HEK293T (cell line): Measurements from ENCODE around the gene NOL9.

Source experiments
- ARNT ChIP-seq: fragments of 450-650 bp; IDR thresholded peaks from 2 replicates; pipeline ENCODE4 v1.6.1; 2017; ENCODE audit warnings: mild to moderate bottlenecking
- BHLHE40 ChIP-seq: fragments of 450-650 bp; IDR thresholded peaks from 2 replicates; pipeline ENCODE4 v1.6.1; 2016; ENCODE audit warnings: mild to moderate bottlenecking, moderate library complexity, borderline replicate concordance
- ELF4 ChIP-seq: fragments of 450-650 bp; IDR thresholded peaks from 2 replicates; pipeline ENCODE4 v1.6.1; 2017; ENCODE audit warnings: antibody characterized with exemption
- FOXA1 ChIP-seq: fragments of 450-650 bp; IDR thresholded peaks from 2 replicates; pipeline ENCODE4 v1.6.1; 2016; ENCODE audit warnings: mild to moderate bottlenecking
- FOXM1 ChIP-seq: fragments of 450-650 bp; IDR thresholded peaks from 2 replicates; pipeline ENCODE4 v1.6.1; 2017; ENCODE audit warnings: mild to moderate bottlenecking, borderline replicate concordance
- HDGF ChIP-seq: fragments of 450-650 bp; IDR thresholded peaks from 2 replicates; pipeline ENCODE4 v1.6.1; 2017; ENCODE audit warnings: antibody characterized with exemption, borderline replicate concordance
- NFRKB ChIP-seq: fragments of 450-650 bp; IDR thresholded peaks from 2 replicates; pipeline ENCODE4 v1.6.1; 2016; ENCODE audit warnings: mild to moderate bottlenecking, moderate library complexity
- SUZ12 ChIP-seq: fragments of 450-650 bp; IDR thresholded peaks from 2 replicates; pipeline ENCODE4 v1.6.1; 2016; ENCODE audit warnings: mild to moderate bottlenecking
- TARDBP ChIP-seq: fragments of 450-650 bp; IDR thresholded peaks from 2 replicates; pipeline ENCODE4 v1.6.1; 2016
- ZNF384 ChIP-seq: fragments of 450-650 bp; IDR thresholded peaks from 2 replicates; pipeline ENCODE4 v1.6.1; 2016
- TF ChIP-seq, protein P1 (sequence below): fragments of 450-650 bp; IDR thresholded peaks from 2 replicates; pipeline ENCODE4 v1.6.1; 2016

DNA sequence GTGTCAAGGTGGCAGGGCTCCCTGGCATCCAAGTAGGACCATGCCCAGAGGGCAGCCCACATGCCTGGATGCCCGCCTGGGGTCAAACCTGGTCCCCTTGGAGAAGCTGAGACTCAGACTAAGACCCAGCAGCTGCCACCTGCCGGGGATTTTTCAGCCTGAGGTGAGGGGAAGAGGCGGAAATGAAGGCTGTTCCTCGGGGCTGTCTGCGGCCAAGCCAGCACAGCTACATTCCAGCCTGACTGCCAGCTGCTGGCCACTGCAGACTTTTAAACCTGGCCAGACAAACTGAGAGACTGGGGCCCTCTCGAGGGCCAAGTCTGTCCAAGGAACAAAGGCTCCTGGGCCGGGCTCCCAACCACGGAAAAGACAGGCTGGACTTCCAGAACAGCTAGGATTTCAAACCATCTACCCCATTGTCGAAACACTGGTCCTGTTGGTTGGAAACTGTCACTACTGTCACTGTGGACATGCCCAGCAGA lies 41.0 kb downstream of the NOL9 start:
- TF ChIP-seq ZNF384 (no peak), FOXM1 (no peak), ELF4 (no peak), NFRKB (no peak), FOXA1 (no peak), TARDBP (no peak), BHLHE40 (no peak), HDGF (no peak), SUZ12 (no peak), ARNT (no peak)
- TF ChIP-seq, protein P1, sequence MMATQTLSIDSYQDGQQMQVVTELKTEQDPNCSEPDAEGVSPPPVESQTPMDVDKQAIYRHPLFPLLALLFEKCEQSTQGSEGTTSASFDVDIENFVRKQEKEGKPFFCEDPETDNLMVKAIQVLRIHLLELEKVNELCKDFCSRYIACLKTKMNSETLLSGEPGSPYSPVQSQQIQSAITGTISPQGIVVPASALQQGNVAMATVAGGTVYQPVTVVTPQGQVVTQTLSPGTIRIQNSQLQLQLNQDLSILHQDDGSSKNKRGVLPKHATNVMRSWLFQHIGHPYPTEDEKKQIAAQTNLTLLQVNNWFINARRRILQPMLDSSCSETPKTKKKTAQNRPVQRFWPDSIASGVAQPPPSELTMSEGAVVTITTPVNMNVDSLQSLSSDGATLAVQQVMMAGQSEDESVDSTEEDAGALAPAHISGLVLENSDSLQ = no peak
